Fibroblast of the aortic adventitia (primary cell): ENCODE data around the gene HTR3D. TPM values are rescaled to one million over a fixed set of nuclear protein-coding genes. Genes with fewer than 3 reads are reported as not detected.
A peak's percentile ranks its signal among the peaks of the same experiment; 100 is the strongest.

Experiments used
- DNase-seq: peaks from one replicate; pipeline ENCODE4 v3.0.0-alpha.2; 2010; ENCODE audit warnings: low read depth
- H3K4me3 ChIP-seq: 2 replicates; pipeline ENCODE4 v1.5.1; 2011; ENCODE audit warnings: low read depth, mild to moderate bottlenecking, control low read depth, low read length, moderate library complexity
- total RNA-seq: library from RNA; depleted of rRNA; stranded (reverse); fragments of >200 nt; gene quantifications from 2 replicates; pipeline ENCODE4 v1.2.3, GENCODE V29; 2012; ENCODE audit warnings: low replicate concordance
- TF ChIP-seq, protein P1 (sequence below): IDR thresholded peaks from 2 replicates; pipeline ENCODE4 v1.5.1; 2011; ENCODE audit warnings: mild to moderate bottlenecking, low read length, control low read depth, inconsistent platforms; ENCODE audit not compliant: insufficient read depth

Gene HTR3D
- total RNA-seq, 1 donor = not detected

DNA sequence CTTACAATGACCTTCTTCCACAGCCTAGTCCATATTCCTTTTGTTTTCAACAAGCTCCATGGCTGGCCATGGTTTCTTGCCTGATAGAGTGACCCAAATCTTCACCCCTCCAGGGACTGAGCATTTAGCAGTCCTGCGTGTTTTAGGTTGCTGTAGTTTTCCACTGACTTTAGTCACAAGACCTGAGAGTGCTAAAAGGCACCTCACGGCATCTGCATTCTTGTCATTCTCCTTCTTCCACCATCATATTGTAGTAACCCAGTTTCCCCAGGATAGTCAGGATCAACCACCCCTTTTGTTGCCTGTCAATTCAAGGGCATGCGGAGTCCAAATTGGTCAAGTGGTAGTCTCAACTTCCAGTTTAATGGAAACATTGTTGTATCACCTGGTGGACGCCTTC, 42.1 kb downstream of the HTR3D start:
- TF ChIP-seq, protein P1, sequence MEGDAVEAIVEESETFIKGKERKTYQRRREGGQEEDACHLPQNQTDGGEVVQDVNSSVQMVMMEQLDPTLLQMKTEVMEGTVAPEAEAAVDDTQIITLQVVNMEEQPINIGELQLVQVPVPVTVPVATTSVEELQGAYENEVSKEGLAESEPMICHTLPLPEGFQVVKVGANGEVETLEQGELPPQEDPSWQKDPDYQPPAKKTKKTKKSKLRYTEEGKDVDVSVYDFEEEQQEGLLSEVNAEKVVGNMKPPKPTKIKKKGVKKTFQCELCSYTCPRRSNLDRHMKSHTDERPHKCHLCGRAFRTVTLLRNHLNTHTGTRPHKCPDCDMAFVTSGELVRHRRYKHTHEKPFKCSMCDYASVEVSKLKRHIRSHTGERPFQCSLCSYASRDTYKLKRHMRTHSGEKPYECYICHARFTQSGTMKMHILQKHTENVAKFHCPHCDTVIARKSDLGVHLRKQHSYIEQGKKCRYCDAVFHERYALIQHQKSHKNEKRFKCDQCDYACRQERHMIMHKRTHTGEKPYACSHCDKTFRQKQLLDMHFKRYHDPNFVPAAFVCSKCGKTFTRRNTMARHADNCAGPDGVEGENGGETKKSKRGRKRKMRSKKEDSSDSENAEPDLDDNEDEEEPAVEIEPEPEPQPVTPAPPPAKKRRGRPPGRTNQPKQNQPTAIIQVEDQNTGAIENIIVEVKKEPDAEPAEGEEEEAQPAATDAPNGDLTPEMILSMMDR = no peak
- no peak overlapping the region for H3K4me3 ChIP-seq
- DNase-seq = no peak

DNA sequence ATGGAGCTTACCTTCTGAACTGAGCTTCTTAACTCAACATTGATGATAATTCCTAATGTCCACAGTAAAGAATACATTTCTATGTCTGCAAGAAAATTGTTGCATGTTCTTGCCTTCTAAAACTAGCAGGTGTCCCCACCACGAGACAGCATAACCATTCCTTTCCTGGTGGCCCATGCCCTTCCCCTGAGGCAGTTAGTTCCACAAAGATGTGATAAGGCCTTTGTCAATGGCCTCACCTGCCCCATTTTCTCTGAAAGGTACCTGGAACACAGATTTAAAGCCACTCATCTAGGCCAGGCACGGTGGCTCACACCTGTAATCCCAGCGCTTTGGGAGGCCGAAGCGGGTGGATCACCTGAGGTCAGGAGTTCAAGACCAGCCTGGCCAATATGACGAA, 44.4 kb downstream of the HTR3D start:
- TF ChIP-seq, protein P1 = no peak
- DNase-seq = no peak
- no peak overlapping the region for H3K4me3 ChIP-seq

DNA sequence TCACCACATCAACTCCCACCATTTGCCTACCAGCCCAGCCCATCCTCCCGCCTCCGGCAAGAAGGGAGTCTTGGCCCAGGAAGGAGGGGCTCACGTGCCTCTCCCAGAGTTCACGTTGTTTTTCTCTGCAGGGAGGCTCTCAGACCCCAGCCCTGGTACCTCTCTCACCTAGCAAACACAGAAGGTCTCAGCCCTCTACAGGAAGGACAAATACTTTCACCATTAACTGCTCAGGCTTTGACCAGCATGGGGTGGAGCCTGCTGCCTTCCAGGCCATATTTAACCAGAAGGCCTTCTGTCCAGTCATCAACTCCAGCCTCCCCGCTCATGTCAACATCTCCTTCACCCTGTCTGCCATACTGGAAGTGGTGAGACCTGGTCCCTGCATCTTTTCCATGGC, 46.3 kb downstream of the HTR3D start:
- H3K4me3 ChIP-seq = no peak overlapping the region
- TF ChIP-seq, protein P1 = no peak
- DNase-seq = no peak

DNA sequence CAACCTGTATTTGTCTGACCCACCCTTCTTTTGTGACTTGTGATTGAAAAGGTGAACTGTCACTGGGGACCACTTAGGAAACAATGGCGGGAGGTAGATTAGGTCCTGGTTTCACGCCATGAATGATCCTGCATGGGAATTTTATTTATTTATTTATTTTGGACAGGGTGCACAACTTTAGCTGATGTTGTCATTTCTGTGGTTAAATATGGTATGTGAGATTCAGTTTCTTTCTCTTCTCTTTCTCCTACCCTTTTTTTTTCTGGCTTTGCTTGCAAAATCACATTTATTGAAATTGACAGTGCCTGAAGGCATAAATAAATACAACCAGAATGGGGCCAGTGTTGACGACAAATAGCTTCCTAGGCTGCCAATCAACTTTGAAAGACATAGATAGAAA, 47.3 kb downstream of the HTR3D start:
- no peak overlapping the region for H3K4me3 ChIP-seq
- peak; percentile 26 for DNase-seq
- TF ChIP-seq, protein P1 = no peak

DNA sequence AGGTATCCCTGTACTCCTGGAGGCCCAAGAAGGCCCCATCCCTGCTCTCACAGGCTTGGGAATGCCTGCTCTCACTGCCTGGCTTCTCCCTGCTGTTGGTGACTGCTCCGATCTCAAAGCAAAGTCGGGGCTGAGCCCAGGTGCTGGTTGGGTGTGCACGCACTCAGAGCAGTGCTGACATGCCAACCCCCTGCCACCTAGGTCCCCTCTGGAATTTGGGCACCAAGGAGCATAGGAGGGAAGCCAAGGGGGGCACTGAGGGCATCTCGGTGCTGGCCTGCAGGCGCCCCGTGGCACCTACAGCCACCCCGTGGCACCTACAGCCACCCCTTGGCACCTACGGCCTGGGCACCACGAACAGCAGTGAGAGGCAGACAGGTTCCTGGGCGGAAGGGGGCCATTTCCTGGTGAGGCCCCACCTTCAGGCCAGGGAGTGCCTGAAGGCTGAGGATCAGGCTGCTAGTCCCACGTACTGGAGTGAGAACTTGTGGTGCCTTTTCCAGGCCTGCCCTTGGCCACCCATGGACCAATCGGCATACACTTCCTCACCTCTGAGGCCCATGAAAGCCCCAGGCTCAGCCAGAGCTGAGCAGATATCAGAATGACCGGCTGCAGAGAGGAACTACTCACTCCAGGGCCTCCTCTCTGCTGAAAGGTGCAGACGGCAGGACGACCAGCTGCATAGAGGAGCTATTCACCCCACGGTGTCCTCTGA, 49.7 kb downstream of the HTR3D start:
- TF ChIP-seq, protein P1 = no peak
- H3K4me3 ChIP-seq = no peak overlapping the region
- DNase-seq = no peak

DNA sequence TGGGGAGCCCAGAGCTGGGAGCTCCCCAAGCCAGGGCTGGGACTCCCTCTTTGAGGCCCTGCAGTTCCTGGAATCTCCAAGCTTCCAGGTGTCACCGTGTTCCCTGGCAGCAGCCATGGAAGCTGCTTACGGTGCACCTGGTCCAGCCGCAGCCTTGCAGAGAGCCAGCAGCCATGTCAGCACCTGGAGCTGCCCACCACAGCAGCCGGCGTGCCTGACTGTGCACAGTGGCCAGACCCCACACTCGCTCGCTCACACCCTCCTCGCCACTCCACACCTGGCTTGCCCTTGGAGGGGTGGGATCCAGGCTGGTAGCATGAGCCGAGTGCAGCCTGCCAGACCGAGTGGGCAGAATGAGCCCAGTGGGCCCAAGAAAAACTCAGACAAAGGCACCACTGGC, 50.5 kb downstream of the HTR3D start:
- TF ChIP-seq, protein P1 = no peak
- no peak overlapping the region for H3K4me3 ChIP-seq
- DNase-seq = no peak

DNA sequence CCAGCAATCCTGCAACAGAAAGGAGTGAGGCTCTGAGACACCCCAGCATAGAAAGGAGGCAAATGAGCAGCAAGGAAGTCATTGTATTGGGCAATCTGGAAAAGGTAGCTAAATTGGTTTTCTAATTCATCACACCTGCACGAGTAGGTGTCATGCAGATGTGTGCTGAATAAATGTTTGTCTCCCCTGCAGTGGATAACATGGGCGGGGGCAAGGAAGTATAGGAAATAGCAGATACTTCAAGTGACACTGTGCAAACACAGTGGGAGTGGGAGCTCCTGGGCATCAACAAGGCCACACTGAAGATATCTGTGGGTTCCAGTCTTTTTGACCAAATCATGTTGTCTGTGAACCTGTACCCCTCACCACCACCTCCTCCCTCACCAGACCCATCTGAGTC, 50.9 kb downstream of the HTR3D start:
- no peak overlapping the region for H3K4me3 ChIP-seq
- no peak for DNase-seq
- TF ChIP-seq, protein P1 = no peak
